HG03097 (cell line): Measurements from ENCODE around the gene SLC2A4.
"Not testable (repeated sequence)": the region's sequence is repeated elsewhere in the genome, so short reads cannot be mapped to it uniquely, and the experiment has no call there.

Experiments
- ATAC-seq: cut with Tn5 transposase; IDR thresholded peaks from one replicate; pipeline ENCODE4 v1.9.1; 2021; ENCODE audit not compliant: unreplicated experiment, low FRiP score

The SLC2A4 gene

GRCh38 chr17:7318121-7318860 lies 36.8 kb downstream of the SLC2A4 start:
- ATAC-seq, result no peak

GRCh38 chr17:7321466-7321865 lies 39.9 kb downstream of the SLC2A4 start:
- no peak for ATAC-seq

GRCh38 chr17:7322520-7323194 lies 41.1 kb downstream of the SLC2A4 start:
- no peak for ATAC-seq

GRCh38 chr17:7323731-7324437 lies 42.4 kb downstream of the SLC2A4 start:
- ATAC-seq, result no peak

DNA sequence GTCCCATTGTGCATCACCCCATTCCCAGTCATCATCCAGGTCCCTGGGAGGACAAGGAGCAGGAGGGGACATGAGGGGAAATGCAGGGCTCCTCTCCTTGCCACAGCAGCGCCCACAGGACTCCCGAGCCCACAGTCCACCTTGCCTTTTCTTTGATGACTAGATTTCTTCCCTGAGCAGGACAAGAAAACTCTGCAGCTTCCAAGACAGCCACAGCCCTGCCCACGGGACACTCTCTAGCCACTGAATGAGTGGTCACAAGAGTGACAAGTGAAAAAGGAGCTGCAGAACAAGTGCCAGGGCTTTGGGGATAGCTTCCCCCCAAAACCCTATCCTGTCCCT lies 42.9 kb downstream of the SLC2A4 start:
- ATAC-seq, result no peak

DNA sequence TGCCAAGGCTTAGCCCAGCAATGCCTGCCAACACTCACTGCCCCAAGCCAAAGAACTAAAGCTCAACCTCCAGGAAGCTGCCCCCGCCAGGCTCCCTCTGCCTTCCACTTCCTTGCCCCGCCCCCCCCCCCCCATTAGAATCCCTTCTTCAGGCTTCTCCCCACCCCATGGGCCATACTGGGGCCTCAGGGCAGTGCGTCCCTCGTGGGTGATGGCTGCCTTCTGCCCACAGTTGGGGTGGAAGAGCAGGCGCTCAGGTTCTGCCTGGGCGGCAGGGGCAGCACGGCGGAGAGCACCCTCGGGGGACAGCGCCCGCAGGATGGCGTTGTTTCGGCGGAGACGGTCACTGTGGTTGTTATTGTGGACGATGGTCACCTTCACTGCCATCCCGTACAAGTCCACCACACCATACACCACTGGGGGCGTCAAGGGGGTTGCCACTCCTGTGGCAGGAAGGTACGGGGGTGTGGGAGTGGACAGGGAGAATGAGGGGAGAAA lies 43.6 kb downstream of the SLC2A4 start:
- ATAC-seq, result no peak

DNA sequence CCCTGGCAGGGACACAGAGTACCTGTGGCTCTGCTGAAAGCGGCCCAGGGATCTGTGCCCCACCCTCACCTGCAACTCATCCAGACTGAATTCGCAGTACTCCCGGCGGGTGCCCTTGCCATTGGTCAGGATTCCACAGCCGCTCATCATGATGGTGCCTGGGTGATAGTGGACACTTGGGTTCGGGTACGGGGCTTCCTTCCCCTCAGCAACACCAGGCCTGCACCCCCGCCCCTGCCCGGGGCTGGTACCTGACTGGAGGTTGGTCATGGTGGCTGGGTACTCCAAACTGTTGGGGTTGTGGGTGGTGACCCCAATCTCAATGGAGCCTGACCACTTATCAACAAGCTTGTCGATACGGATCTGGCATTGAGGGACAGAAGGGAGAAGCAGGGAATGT lies 44.7 kb downstream of the SLC2A4 start:
- ATAC-seq, result no peak

DNA sequence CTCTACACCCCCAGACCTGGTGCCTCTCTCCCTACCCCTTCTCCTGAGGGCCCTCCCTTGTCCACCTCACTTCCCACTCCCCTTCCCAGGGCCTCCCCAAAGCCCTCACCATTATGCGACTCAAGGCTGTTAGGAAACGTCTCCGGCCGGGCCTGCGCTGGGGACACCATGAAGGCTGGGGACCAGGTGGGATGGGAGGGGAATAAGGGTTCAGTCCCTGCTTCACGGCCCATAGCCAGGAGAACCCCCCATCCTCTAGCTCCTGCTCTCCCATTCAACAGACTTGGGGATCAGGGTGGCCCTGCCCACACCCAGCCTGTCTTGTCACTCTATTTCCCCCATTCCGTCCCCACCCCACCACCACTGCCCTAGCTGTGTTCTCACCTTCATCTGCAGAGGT lies 45.5 kb downstream of the SLC2A4 start:
- no peak for ATAC-seq

- no peak for ATAC-seq
Measured at GRCh38 chr17:7327501-7327900, 46.0 kb downstream of the SLC2A4 start.

DNA sequence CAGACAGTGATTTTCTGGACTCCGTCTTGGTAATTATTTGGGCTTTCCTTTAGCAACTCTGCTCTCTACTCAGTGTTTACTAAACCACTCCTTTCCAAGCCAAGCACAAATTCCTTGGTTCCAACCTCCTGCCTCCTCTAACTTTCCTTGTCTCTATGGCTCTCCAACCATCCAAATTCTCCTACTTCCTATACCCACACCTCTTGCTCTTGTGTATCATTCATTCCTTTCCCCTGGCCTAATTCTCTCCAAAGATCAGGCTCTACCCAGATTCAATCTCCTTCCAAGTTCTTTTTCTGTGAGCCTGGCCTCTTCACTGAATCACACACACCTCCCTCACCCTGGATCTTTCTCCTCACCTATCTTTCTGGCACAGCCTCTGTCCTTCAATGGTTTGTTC lies 46.5 kb downstream of the SLC2A4 start:
- no peak for ATAC-seq

- ATAC-seq, result peak; percentile 5
Measured at GRCh38 chr17:7328840-7329373, 47.4 kb downstream of the SLC2A4 start, which contains the start of gene NEURL4. TSS of gene NEURL4 (minus strand) at chr17:7329335. CDS start at chr17:7329312, 23 bp downstream.

DNA sequence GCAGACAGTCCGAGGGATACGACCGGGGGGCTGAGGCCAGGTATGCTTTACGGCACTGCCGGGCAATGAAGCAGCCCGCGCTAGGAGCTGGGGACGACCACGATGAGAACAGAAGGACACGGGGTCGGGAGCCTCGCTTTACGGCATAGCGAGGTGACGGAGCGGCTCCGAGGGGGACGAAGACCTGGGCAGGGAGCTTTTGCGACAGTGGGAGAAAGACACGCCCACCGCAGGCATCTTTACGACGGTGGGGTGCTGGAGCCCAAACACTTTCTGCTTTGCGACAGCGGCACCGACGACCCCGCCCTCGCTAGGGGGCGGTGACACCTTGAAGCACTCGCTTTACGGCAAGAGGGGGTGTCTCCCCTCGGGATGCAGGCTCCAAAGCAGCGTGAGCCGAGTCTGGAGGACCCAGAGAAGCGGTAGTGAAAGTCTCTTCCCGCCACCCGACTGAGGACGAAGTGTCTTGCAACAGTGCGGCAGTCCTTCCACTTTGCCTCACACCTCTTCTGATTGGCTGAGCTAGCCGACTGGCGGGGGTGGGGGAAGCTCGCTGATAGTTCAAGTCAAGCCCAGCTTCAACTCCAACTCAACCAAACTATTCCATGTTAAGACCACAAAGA lies 48.0 kb downstream of the SLC2A4 start:
- ATAC-seq, result peak; percentile 66

DNA sequence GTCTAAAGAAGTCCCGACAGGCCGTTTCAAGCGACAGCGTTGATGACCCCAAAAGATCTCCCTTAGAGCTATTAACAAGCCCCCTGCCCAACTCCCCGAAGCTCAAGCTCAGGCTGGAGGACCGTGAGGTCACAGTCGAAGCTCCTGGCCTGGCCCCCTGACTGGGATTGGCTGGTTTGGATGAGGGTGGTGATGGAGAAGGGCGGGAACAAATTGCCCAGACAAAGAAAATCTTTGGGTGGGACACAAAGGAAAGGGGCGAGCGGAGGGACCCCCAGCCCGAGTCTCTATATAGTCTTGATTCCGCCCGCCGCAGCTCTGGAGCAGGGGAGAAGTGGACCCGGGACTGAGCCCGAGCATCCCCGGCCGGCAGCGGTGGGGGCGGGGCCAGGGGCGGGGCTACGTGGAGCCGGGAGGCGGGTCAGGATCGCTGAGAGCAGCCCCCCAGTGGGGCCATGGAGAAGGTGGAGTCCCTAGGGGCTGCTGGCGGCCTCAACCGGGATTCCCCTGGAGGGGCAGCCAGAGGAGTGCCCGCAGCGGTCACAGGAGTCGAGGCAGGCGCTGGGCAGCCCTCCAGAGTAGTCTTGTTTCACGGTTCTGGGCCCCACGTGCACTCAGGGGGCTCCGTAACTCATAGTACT lies 48.6 kb downstream of the SLC2A4 start:
- ATAC-seq, result peak; percentile 24

- ATAC-seq, result no peak
Measured at GRCh38 chr17:7330638-7331015, 49.1 kb downstream of the SLC2A4 start.

- no peak for ATAC-seq
Measured at GRCh38 chr17:7332111-7332510, 50.6 kb downstream of the SLC2A4 start.

DNA sequence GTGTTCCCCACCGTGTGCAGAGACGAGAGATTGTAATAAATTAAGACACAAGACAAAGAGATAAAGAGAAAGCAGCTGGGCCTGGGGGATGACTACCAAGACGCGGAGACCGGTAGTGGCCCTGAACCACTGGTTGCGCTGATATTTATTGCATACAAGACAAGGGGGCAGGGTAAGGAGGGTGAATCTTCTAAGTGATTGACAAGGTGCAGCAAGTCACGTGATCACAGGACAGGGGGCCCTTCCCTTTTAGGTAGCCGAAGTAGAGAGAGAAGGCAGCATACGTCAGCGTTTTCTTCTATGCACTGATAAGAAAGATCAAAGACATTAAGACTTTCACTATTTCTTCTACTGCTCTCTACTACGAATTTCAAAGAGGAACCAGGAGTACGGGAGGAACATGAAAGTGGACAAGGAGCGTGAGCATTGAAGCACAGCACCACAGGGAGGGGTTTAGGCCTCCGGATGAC lies 51.1 kb downstream of the SLC2A4 start:
- ATAC-seq, result not testable (repeated sequence)

GRCh38 chr17:7334938-7335538 lies 53.5 kb downstream of the SLC2A4 start:
- ATAC-seq, result no peak

DNA sequence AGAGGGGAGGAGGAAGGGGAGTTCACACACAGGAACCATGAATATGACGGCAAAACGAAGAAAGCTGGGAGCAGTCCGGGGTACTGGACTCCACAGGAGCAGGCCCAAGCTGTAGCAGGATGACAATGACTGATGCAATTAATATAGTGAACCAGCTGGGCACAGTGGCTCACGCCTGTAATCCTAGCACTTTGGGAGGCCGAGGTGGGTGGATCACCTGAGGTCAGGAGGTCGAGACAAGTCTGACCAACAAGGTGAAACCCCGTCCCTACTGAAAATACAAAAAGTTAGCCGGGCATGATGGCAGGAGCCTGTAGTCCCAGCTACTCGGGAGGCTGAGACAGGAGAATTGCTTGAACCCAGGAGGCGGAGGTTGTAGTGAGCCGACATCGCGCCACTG lies 54.2 kb downstream of the SLC2A4 start:
- not testable (repeated sequence) for ATAC-seq

- ATAC-seq, result no peak
Measured at GRCh38 chr17:7336240-7337175, 55.0 kb downstream of the SLC2A4 start, which contains the start of gene ACAP1. TSS of gene ACAP1 (plus strand) at chr17:7336529. CDS start at chr17:7336735, 206 bp downstream.
